Kidney (tissue), 14 donors: ENCODE measurements around the gene TLR10. TPM values are rescaled to one million over a fixed set of nuclear protein-coding genes. Genes with fewer than 3 reads are reported as not detected.

ENCODE experiments used
- DNase-seq, 5 donors: peaks; one replicate each; pipeline ENCODE4 v3.0.0-alpha.2; 2013 to 2020
- FAIRE-seq: peaks from 2 replicates; lab custom pipeline; 2012; peaks lifted over from hg19 to GRCh38; lab: Jason Lieb, UNC
- H3K27ac ChIP-seq, 2 donors: one replicate each; pipeline ENCODE4 v1.7.0; 2013; ENCODE audit warnings: low read depth in 2 of 2, low read length in 2 of 2, inconsistent platforms in 1 of 2
- H3K27me3 ChIP-seq: one replicate; pipeline ENCODE4 v1.7.1; 2013; ENCODE audit warnings: low read length, inconsistent platforms; ENCODE audit not compliant: control insufficient read depth, insufficient read depth
- H3K36me3 ChIP-seq, 3 donors: one replicate each; pipeline versions ENCODE4 v1.7.0 to v1.7.1; 2013; ENCODE audit warnings: low read length in 3 of 3, control low read depth in 1 of 3, inconsistent platforms in 1 of 3; ENCODE audit not compliant: insufficient read depth in 3 of 3, control insufficient read depth in 2 of 3
- H3K4me1 ChIP-seq, 3 donors: one replicate each; pipeline versions ENCODE4 v1.7.0 to v1.7.1; 2013; ENCODE audit warnings: low read length in 3 of 3, inconsistent platforms in 1 of 3, low read depth in 1 of 3; ENCODE audit not compliant: control insufficient read depth in 2 of 3, insufficient read depth in 2 of 3
- H3K4me3 ChIP-seq, 3 donors: one replicate each; pipeline versions ENCODE4 v1.7.0 to v1.8.1; 2013; ENCODE audit warnings: low read length in 3 of 3, control low read depth in 1 of 3, inconsistent platforms in 1 of 3
- H3K9ac ChIP-seq, 3 donors: one replicate each; pipeline versions ENCODE4 v1.7.0 to v1.7.1; 2013; ENCODE audit warnings: low read length in 3 of 3, control low read depth in 1 of 3, inconsistent platforms in 1 of 3
- H3K9me3 ChIP-seq, 3 donors: one replicate each; pipeline versions ENCODE4 v1.7.0 to v1.7.1; 2013; ENCODE audit warnings: low read length in 3 of 3, control low read depth in 1 of 3, inconsistent platforms in 1 of 3; ENCODE audit not compliant: control insufficient read depth in 2 of 3, insufficient read depth in 1 of 3
- CTCF ChIP-seq: IDR thresholded peaks from 3 replicates; pipeline ENCODE4 v1.5.1; 2012; ENCODE audit warnings: mild to moderate bottlenecking, moderate library complexity, borderline replicate concordance; ENCODE audit not compliant: insufficient read depth; ENCODE audit errors: extremely low read depth
- intact Hi-C: fragments of 100-400 bp; cut with DNase I; formaldehyde crosslinking; loops from one replicate; pipeline ENCODE4 v1.11.1; 2022
- polyA plus RNA-seq: library from polyadenylated mRNA; stranded (reverse); fragments of 350-450 nt; fragmentation: Illumina TruSeq; extraction: RNeasy Lipid Tissue Mini Kit (QIAGEN cat#74804); gene quantifications from one replicate; pipeline ENCODE4 v1.2.3, GENCODE V29; 2014; ENCODE audit warnings: low read depth, low replicate concordance; ENCODE audit not compliant: insufficient read depth
- total RNA-seq: library from RNA; stranded (reverse); fragmentation: NEBNext Ultra II Directional; extraction: Animal tissue kit (Norgen Biotek cat#: 25700); gene quantifications from one replicate; pipeline ENCODE4 v1.2.1, GENCODE V29; 2021
- donor health status: control.
- donor health status: control.
- donor health status: control.
- donor health status: control.
- donor health status: control.
- donor health status: DM: yes; HTN: yes; CAD: no.
- donor health status: Normal renal cell carcinoma (clear cell type).

TLR10 gene
- total and polyA plus RNA-seq, 2 donors from 2014 or later, result 0.11 to 2.0 TPM

GRCh38 chr4:38723114-38723513 lies 59.7 kb downstream of the TLR10 start:
- DNase-seq, result no peak
- Histone ChIP-seq H3K4me3 (no peak overlapping the region), H3K4me1 (no peaks in the 10 kb centered on the region), H3K27me3 (no peaks in the 10 kb centered on the region), H3K27ac (no peak overlapping the region), H3K9me3 (no peaks in the 10 kb centered on the region), H3K9ac (no peak overlapping the region), H3K36me3 (no peaks in the 10 kb centered on the region)
- no peak for FAIRE-seq
- intact Hi-C loops, result no loop called here
- no peak for TF ChIP-seq CTCF

Other genes with a start within 250 kb of the TLR10 start
- gene KLF3, start 118.8 kb downstream of the TLR10 start, total RNA-seq, result 87.7 TPM
- gene KLF3, start 118.8 kb downstream of the TLR10 start, polyA plus RNA-seq, result 9.3 TPM
- gene TLR1, start 21.8 kb upstream of the TLR10 start, total RNA-seq, result 18.0 TPM
- 1.8 TPM for gene TLR1, start 21.8 kb upstream of the TLR10 start, polyA plus RNA-seq
- 6.1 TPM for gene TLR6, start 73.8 kb upstream of the TLR10 start, total RNA-seq
- gene TLR6, start 73.8 kb upstream of the TLR10 start, polyA plus RNA-seq, result 0.62 TPM
- 31.1 TPM for gene FAM114A1, start 84.8 kb upstream of the TLR10 start, total RNA-seq
- 10.8 TPM for gene FAM114A1, start 84.8 kb upstream of the TLR10 start, polyA plus RNA-seq
- 3.5 TPM for gene TMEM156, start 249.4 kb upstream of the TLR10 start, total RNA-seq
- gene TMEM156, start 249.4 kb upstream of the TLR10 start, polyA plus RNA-seq, result 1.8 TPM